ENCODE results near the gene NMU.
"Not testable (repeated sequence)": the region's sequence is repeated elsewhere in the genome, so short reads cannot be mapped to it uniquely, and the experiment has no call there.

NMU gene

GRCh38 chr4:55635741-55636655 lies at the start of gene NMU:
Gene NMU (minus strand): TSS chr4:55636298. CDS start chr4:55636192, 106 bp downstream.
- no peak for DNase-seq (ENCODE audit: low read depth in 2 of 2)

- no peak for DNase-seq (ENCODE audit: low read depth in 2 of 2)
These were observed 48.2 kb upstream of the NMU start for GRCh38 chr4:55684276-55684675.

GRCh38 chr4:55682797-55683196 lies 46.7 kb upstream of the NMU start:
- not testable (repeated sequence) for DNase-seq (ENCODE audit: low read depth in 2 of 2)

- DNase-seq (ENCODE audit: low read depth in 2 of 2) = no peak
These were observed 46.2 kb upstream of the NMU start for GRCh38 chr4:55682295-55682694.

- no peak for DNase-seq (ENCODE audit: low read depth in 2 of 2)
These were observed 45.3 kb upstream of the NMU start for GRCh38 chr4:55681430-55681829.

- DNase-seq (ENCODE audit: low read depth in 2 of 2) = no peak
These were observed 39.2 kb upstream of the NMU start for GRCh38 chr4:55675196-55675793.

- DNase-seq (ENCODE audit: low read depth in 2 of 2) = no peak
These were observed 37.3 kb upstream of the NMU start for GRCh38 chr4:55673424-55673823.

- no peak for DNase-seq (ENCODE audit: low read depth in 2 of 2)
These were observed 35.6 kb upstream of the NMU start for GRCh38 chr4:55671667-55672066.

- no peak for DNase-seq (ENCODE audit: low read depth in 2 of 2)
These were observed 34.6 kb upstream of the NMU start for GRCh38 chr4:55670695-55671094.

GRCh38 chr4:55668449-55668848 lies 32.4 kb upstream of the NMU start:
- no peak for DNase-seq (ENCODE audit: low read depth in 2 of 2)

GRCh38 chr4:55666535-55666934 lies 30.4 kb upstream of the NMU start:
- no peak for DNase-seq (ENCODE audit: low read depth in 2 of 2)

- no peak for DNase-seq (ENCODE audit: low read depth in 2 of 2)
These were observed 27.0 kb upstream of the NMU start for GRCh38 chr4:55663145-55663544.

- no peak for DNase-seq (ENCODE audit: low read depth in 2 of 2)
These were observed 25.4 kb upstream of the NMU start for GRCh38 chr4:55661398-55662056.

GRCh38 chr4:55658657-55659056 lies 22.6 kb upstream of the NMU start:
- DNase-seq (ENCODE audit: low read depth in 2 of 2) = no peak

- DNase-seq (ENCODE audit: low read depth in 2 of 2) = no peak
These were observed 18.0 kb upstream of the NMU start for GRCh38 chr4:55654131-55654530.

GRCh38 chr4:55650483-55650882 lies 14.4 kb upstream of the NMU start:
- no peak for DNase-seq (ENCODE audit: low read depth in 2 of 2)

- DNase-seq (ENCODE audit: low read depth in 2 of 2) = no peak
These were observed 1.2 kb upstream of the NMU start for GRCh38 chr4:55637272-55637820.

GRCh38 chr4:55636656-55636999 lies 530 bp upstream of the NMU start:
- DNase-seq (ENCODE audit: low read depth in 2 of 2) = no peak

GRCh38 chr4:55635282-55635681 lies 816 bp downstream of the NMU start:
- DNase-seq (ENCODE audit: low read depth in 2 of 2) = no peak

- DNase-seq (ENCODE audit: low read depth in 2 of 2) = no peak
These were observed 1.5 kb downstream of the NMU start for GRCh38 chr4:55634417-55635128.

- DNase-seq (ENCODE audit: low read depth in 2 of 2) = no peak
These were observed 2.2 kb downstream of the NMU start for GRCh38 chr4:55633903-55634302.

- DNase-seq (ENCODE audit: low read depth in 2 of 2) = no peak
These were observed 10.3 kb downstream of the NMU start for GRCh38 chr4:55625835-55626234.

Measured in activated CD8-positive, alpha-beta memory T cell treated with anti-CD3 and anti-CD28 coated beads for 4 hours (primary cell).